HG03095 (cell line): ENCODE measurements around the gene EPC2.
"Not testable (repeated sequence)": the region's sequence is repeated elsewhere in the genome, so short reads cannot be mapped to it uniquely, and the experiment has no call there.

Experiments used
- ATAC-seq: cut with Tn5 transposase; IDR thresholded peaks from one replicate; pipeline ENCODE4 v1.9.1; 2021; ENCODE audit warnings: moderate library complexity; ENCODE audit not compliant: unreplicated experiment

EPC2 gene

GRCh38 chr2:148721991-148722777 is 77.6 kb downstream of the EPC2 start:
- ATAC-seq: no peak

GRCh38 chr2:148725564-148725963 is 81.0 kb downstream of the EPC2 start:
- ATAC-seq: no peak

GRCh38 chr2:148726228-148726627 is 81.7 kb downstream of the EPC2 start:
- no peak for ATAC-seq

GRCh38 chr2:148730085-148730484 is 85.5 kb downstream of the EPC2 start:
- ATAC-seq: no peak

- ATAC-seq: no peak
Observed at GRCh38 chr2:148737742-148738141, 93.2 kb downstream of the EPC2 start.

GRCh38 chr2:148739454-148740105 is 95.0 kb downstream of the EPC2 start:
- no peak for ATAC-seq

GRCh38 chr2:148742373-148742772 is 97.8 kb downstream of the EPC2 start:
- ATAC-seq: no peak

GRCh38 chr2:148745151-148745851 is 100.8 kb downstream of the EPC2 start:
- ATAC-seq: no peak

GRCh38 chr2:148746973-148747372 is 102.4 kb downstream of the EPC2 start:
- ATAC-seq: no peak

- ATAC-seq: no peak
Observed at GRCh38 chr2:148751907-148752306, 107.4 kb downstream of the EPC2 start.

GRCh38 chr2:148752977-148753376 is 108.4 kb downstream of the EPC2 start:
- ATAC-seq: no peak

GRCh38 chr2:148754864-148755263 is 110.3 kb downstream of the EPC2 start:
- no peak for ATAC-seq

- no peak for ATAC-seq
Observed at GRCh38 chr2:148756292-148756975, 111.9 kb downstream of the EPC2 start.

GRCh38 chr2:148764815-148765214 is 120.3 kb downstream of the EPC2 start:
- ATAC-seq: no peak

- no peak for ATAC-seq
Observed at GRCh38 chr2:148770047-148770446, 125.5 kb downstream of the EPC2 start.

- ATAC-seq: no peak
Observed at GRCh38 chr2:148781544-148781943, 137.0 kb downstream of the EPC2 start.

GRCh38 chr2:148789059-148789458 is 144.5 kb downstream of the EPC2 start:
- no peak for ATAC-seq

GRCh38 chr2:148790172-148790571 is 145.6 kb downstream of the EPC2 start:
- not testable (repeated sequence) for ATAC-seq

- no peak for ATAC-seq
Observed at GRCh38 chr2:148794558-148794957, 150.0 kb downstream of the EPC2 start.

- no peak for ATAC-seq
Observed at GRCh38 chr2:148796735-148797512, 152.4 kb downstream of the EPC2 start.
